Hepatocyte (in vitro differentiated cells): Measurements from ENCODE around the gene EYS. TPM values are rescaled to one million over a fixed set of nuclear protein-coding genes. Genes with fewer than 3 reads are reported as not detected.

Source experiments
- DNase-seq: peaks from one replicate; pipeline ENCODE4 v3.0.0-alpha.2; 2016; ENCODE audit warnings: low spot score
- H2AFZ ChIP-seq: fragments of 200-600 bp; sonication (generic); 2 replicates; pipeline ENCODE4 v1.6.0; 2016; ENCODE audit warnings: antibody characterized with exemption, mild to moderate bottlenecking
- H3K27ac ChIP-seq: fragments of 200-600 bp; sonication (generic); 2 replicates; pipeline ENCODE4 v1.5.1; 2016; ENCODE audit warnings: mild to moderate bottlenecking
- H3K27me3 ChIP-seq: fragments of 200-600 bp; sonication (generic); 2 replicates; pipeline ENCODE4 v1.6.1; 2016
- H3K36me3 ChIP-seq: fragments of 200-600 bp; sonication (generic); replicated peaks from 2 replicates; pipeline ENCODE4 v1.5.1; 2016; ENCODE audit warnings: low read depth; ENCODE audit not compliant: insufficient read depth
- H3K4me1 ChIP-seq: fragments of 200-600 bp; sonication (generic); 2 replicates; pipeline ENCODE4 v1.5.1; 2016; ENCODE audit warnings: mild to moderate bottlenecking, moderate library complexity; ENCODE audit not compliant: insufficient read depth
- H3K4me2 ChIP-seq: fragments of 200-600 bp; sonication (generic); 2 replicates; pipeline ENCODE4 v1.6.0; 2016
- H3K4me3 ChIP-seq: fragments of 200-600 bp; sonication (generic); 2 replicates; pipeline ENCODE4 v1.5.1; 2016; ENCODE audit warnings: mild to moderate bottlenecking
- H3K79me2 ChIP-seq: fragments of 200-600 bp; sonication (generic); 2 replicates; pipeline ENCODE4 v1.6.0; 2017; ENCODE audit warnings: mild to moderate bottlenecking
- H3K9me2 ChIP-seq: fragments of 200-600 bp; sonication (generic); replicated peaks from 2 replicates; pipeline ENCODE4 v1.6.0; 2017; ENCODE audit warnings: mild to moderate bottlenecking; ENCODE audit not compliant: insufficient read depth
- H3K9me3 ChIP-seq: fragments of 200-600 bp; sonication (generic); 2 replicates; pipeline ENCODE4 v1.5.1; 2016; ENCODE audit warnings: low read depth, mild to moderate bottlenecking
- H4K20me1 ChIP-seq: fragments of 200-600 bp; sonication (generic); 2 replicates; pipeline ENCODE4 v1.6.0; 2016; ENCODE audit warnings: mild to moderate bottlenecking; ENCODE audit not compliant: insufficient read depth, poor library complexity, severe bottlenecking
- CTCF ChIP-seq: fragments of 200-600 bp; sonication (generic); IDR thresholded peaks from 2 replicates; pipeline ENCODE4 v1.5.1; 2016; ENCODE audit warnings: antibody characterized with exemption, mild to moderate bottlenecking; ENCODE audit not compliant: poor library complexity
- EZH2 ChIP-seq: fragments of 200-600 bp; sonication (generic); IDR thresholded peaks from 2 replicates; pipeline ENCODE4 v1.6.1; 2016; ENCODE audit warnings: antibody characterized with exemption, mild to moderate bottlenecking, borderline replicate concordance
- EZH2phosphoT487 ChIP-seq: fragments of 200-600 bp; sonication (generic); IDR thresholded peaks from one replicate; pipeline ENCODE4 v1.6.1; 2018; ENCODE audit warnings: antibody characterized with exemption, mild to moderate bottlenecking, low read depth, moderate library complexity; ENCODE audit not compliant: unreplicated experiment, severe bottlenecking
- WGBS: methylation state at CpG from one replicate; pipeline ENCODE4 v1.1.6; 2016; ENCODE audit warnings: low lambda C conversion rate; ENCODE audit errors: missing lambda C conversion rate; 5-methylcytosine and 5-hydroxymethylcytosine counted together
- polyA plus RNA-seq: library from polyadenylated mRNA; unstranded; fragments of >200 nt; fragmentation: Nextera tagmentation; extraction: Ambion mirVana; gene quantifications from 2 replicates; pipeline ENCODE4 v1.2.1, GENCODE V29; 2016
- total RNA-seq: library from RNA; depleted of rRNA; stranded (reverse); fragments of >200 nt; gene quantifications from 2 replicates; pipeline ENCODE4 v1.2.3, GENCODE V29; 2014

EYS gene
- total and polyA plus RNA-seq, 2 experiments from 2014 or later: 0.57 to 0.68 TPM

- no peaks in the 10 kb centered on the region for H3K27me3 ChIP-seq
- TF ChIP-seq EZH2phosphoT487 (no peak), CTCF (no peak), EZH2 (no peak)
- no peaks in the 10 kb centered on the region for H3K4me1 ChIP-seq
- no peak for DNase-seq
- WGBS: 68% methylated on average over 2 of the region's 2 CpGs
- no peak overlapping the region for H3K27ac ChIP-seq
- no peaks in the 10 kb centered on the region for H4K20me1 ChIP-seq
- H2AFZ ChIP-seq: no peak overlapping the region
- H3K79me2 ChIP-seq: no peaks in the 10 kb centered on the region
- no peaks in the 10 kb centered on the region for H3K9me3 ChIP-seq
- H3K4me2 ChIP-seq: no peak overlapping the region
- H3K4me3 ChIP-seq: no peak overlapping the region
- no peaks in the 10 kb centered on the region for H3K36me3 ChIP-seq
- no peaks in the 10 kb centered on the region for H3K9me2 ChIP-seq
Measured at GRCh38 chr6:64439274-64439673, 1267.8 kb downstream of the EYS start.

DNA sequence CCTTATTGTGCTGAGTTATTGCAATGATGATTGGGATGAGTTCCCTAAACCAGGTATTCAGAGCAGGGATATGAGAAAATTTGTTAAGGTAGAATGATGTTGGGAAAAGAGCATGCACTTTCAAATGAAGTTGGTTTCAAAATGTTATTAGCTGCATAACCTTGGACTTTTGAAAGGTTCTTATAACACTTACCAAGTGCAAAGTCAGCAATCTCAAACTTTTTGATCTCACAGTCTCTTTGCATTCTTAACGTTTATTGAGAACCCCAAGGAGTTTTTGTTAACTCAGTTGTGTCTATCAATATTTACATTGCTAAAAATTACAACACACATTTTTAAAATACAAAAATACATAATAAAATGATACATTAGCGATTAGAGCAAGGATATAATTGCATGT lies 1269.0 kb downstream of the EYS start:
- TF ChIP-seq EZH2phosphoT487 (no peak), EZH2 (no peak), CTCF (no peak)
- Histone ChIP-seq H3K27me3 (no peaks in the 10 kb centered on the region), H3K9me3 (no peaks in the 10 kb centered on the region), H4K20me1 (no peaks in the 10 kb centered on the region), H3K79me2 (no peaks in the 10 kb centered on the region), H3K9me2 (no peaks in the 10 kb centered on the region), H3K4me2 (no peak overlapping the region), H3K4me3 (no peak overlapping the region), H3K36me3 (no peaks in the 10 kb centered on the region), H3K27ac (no peak overlapping the region), H3K4me1 (no peaks in the 10 kb centered on the region), H2AFZ (no peak overlapping the region)
- WGBS: 80% methylated on average over 2 of the region's 2 CpGs
- DNase-seq: no peak

DNA sequence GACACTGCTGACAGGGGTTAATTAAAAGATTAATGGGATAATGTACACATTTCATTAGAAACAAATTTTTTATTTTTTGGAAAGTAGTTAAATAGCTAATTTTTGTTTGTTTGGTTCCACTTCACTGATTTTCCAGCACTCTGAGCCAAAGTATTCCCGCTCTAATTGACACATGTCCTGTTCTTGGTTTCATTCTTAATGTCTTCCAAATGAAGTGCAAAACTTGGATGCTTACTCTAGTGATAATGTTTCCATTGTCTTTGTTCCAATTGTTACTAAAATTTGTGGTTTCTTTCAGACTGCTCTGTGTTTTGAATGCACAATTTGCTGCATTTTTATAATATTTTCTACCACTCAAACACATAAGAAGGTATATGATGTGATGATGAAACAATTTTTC lies 1277.1 kb downstream of the EYS start:
- Histone ChIP-seq H3K36me3 (no peaks in the 10 kb centered on the region), H4K20me1 (no peaks in the 10 kb centered on the region), H3K4me3 (no peak overlapping the region), H3K9me2 (no peaks in the 10 kb centered on the region), H3K9me3 (no peaks in the 10 kb centered on the region), H3K79me2 (no peaks in the 10 kb centered on the region), H2AFZ (no peak overlapping the region), H3K27me3 (no peaks in the 10 kb centered on the region), H3K4me1 (no peaks in the 10 kb centered on the region), H3K27ac (no peak overlapping the region), H3K4me2 (no peak overlapping the region)
- no peak for DNase-seq
- no peak for TF ChIP-seq CTCF
- TF ChIP-seq EZH2: no peak
- TF ChIP-seq EZH2phosphoT487: no peak
- WGBS: 82% methylated on average over 1 of the region's 1 CpG

- 63% methylated on average over 1 of the region's 1 CpG for WGBS
- no peaks in the 10 kb centered on the region for H3K4me1 ChIP-seq
- H2AFZ ChIP-seq: no peak overlapping the region
- TF ChIP-seq EZH2phosphoT487: no peak
- TF ChIP-seq CTCF: no peak
- TF ChIP-seq EZH2: no peak
- H3K79me2 ChIP-seq: no peaks in the 10 kb centered on the region
- no peaks in the 10 kb centered on the region for H3K36me3 ChIP-seq
- H3K4me2 ChIP-seq: no peak overlapping the region
- H3K27me3 ChIP-seq: no peaks in the 10 kb centered on the region
- no peak for DNase-seq
- no peak overlapping the region for H3K4me3 ChIP-seq
- H4K20me1 ChIP-seq: no peaks in the 10 kb centered on the region
- H3K9me2 ChIP-seq: no peaks in the 10 kb centered on the region
- no peaks in the 10 kb centered on the region for H3K9me3 ChIP-seq
- no peak overlapping the region for H3K27ac ChIP-seq
Measured at GRCh38 chr6:64428186-64428585, 1278.8 kb downstream of the EYS start.
